ENCODE results near the gene KIAA0408. TPM values are rescaled to one million over a fixed set of nuclear protein-coding genes. Genes with fewer than 3 reads are reported as not detected.

Gene KIAA0408
- total and polyA plus RNA-seq, 3 donors from 2014 or later: 3.3 to 11.2 (median 4.1) TPM

- WGBS, 2 donors: 54 to 63% methylated on average over 2 of the region's 2 CpGs
- H3K27ac ChIP-seq: no peak overlapping the region
- DNase-seq: no peak
- no peak for TF ChIP-seq POLR2A (IDR thresholded peaks at IDR 0.05)
- TF ChIP-seq, protein P1, sequence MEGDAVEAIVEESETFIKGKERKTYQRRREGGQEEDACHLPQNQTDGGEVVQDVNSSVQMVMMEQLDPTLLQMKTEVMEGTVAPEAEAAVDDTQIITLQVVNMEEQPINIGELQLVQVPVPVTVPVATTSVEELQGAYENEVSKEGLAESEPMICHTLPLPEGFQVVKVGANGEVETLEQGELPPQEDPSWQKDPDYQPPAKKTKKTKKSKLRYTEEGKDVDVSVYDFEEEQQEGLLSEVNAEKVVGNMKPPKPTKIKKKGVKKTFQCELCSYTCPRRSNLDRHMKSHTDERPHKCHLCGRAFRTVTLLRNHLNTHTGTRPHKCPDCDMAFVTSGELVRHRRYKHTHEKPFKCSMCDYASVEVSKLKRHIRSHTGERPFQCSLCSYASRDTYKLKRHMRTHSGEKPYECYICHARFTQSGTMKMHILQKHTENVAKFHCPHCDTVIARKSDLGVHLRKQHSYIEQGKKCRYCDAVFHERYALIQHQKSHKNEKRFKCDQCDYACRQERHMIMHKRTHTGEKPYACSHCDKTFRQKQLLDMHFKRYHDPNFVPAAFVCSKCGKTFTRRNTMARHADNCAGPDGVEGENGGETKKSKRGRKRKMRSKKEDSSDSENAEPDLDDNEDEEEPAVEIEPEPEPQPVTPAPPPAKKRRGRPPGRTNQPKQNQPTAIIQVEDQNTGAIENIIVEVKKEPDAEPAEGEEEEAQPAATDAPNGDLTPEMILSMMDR (IDR thresholded peaks at IDR 0.05): peak in 1 of 3 experiments; percentile 20
- no peak overlapping the region for H3K4me3 ChIP-seq
- intact Hi-C loops (cut with DNase I; ENCODE audit: low total_unique reads): loop anchor here (10.0 kb wide), 1 partner anchor 72 kb away; no protein-coding TSS in a partner anchor
- H3K36me3 ChIP-seq (ENCODE audit: low read depth, missing control alignments): no peaks in the 10 kb centered on the region
- no peaks in the 10 kb centered on the region for H3K27me3 ChIP-seq
- H3K4me1 ChIP-seq: no peaks in the 10 kb centered on the region
- no peaks in the 10 kb centered on the region for H3K9me3 ChIP-seq
These were observed 3.2 kb upstream of the KIAA0408 start for GRCh38 chr6:127462376-127462775.

DNA sequence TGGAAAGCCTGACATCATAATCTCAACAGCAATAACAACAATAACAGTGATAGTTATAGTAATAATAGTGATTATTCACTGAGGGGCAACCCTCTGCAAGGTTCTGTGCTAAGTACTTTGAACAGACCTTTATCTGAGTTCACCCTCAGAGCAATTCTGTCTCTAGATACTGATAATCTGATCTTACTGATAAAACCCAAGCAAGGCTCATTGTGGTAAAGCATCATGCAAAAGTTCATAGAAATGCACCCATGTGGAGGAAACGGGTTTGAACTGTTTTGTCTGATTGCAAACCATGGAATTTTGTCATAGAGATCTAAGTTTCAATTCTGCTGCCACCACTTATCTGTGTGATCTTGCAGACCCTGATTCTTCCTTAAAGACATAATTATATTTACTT is 1.3 kb upstream of the KIAA0408 start:
- 83 to 91% methylated on average over 1 of the region's 1 CpG for WGBS, 2 donors
- intact Hi-C loops (cut with DNase I; ENCODE audit: low total_unique reads): loop anchor here (10.0 kb wide), 1 partner anchor 74 kb away; no protein-coding TSS in a partner anchor
- H3K27me3 ChIP-seq: no peaks in the 10 kb centered on the region
- no peak overlapping the region for H3K4me3 ChIP-seq
- no peak for DNase-seq
- no peak overlapping the region for H3K27ac ChIP-seq
- H3K4me1 ChIP-seq: no peaks in the 10 kb centered on the region
- no peak for TF ChIP-seq POLR2A (IDR thresholded peaks at IDR 0.05)
- TF ChIP-seq, protein P1 (IDR thresholded peaks at IDR 0.05): no peak
- H3K36me3 ChIP-seq (ENCODE audit: low read depth, missing control alignments): no peaks in the 10 kb centered on the region
- no peaks in the 10 kb centered on the region for H3K9me3 ChIP-seq

GRCh38 chr6:127458817-127459216 is 372 bp downstream of the KIAA0408 start:
- peak; percentile 69 for DNase-seq
- H3K36me3 ChIP-seq (ENCODE audit: low read depth, missing control alignments): no peaks in the 10 kb centered on the region
- no peaks in the 10 kb centered on the region for H3K9me3 ChIP-seq
- intact Hi-C loops (cut with DNase I; ENCODE audit: low total_unique reads): no loop called here
- no peak overlapping the region for H3K4me3 ChIP-seq
- H3K4me1 ChIP-seq: no peaks in the 10 kb centered on the region
- TF ChIP-seq POLR2A (IDR thresholded peaks at IDR 0.05): no peak
- TF ChIP-seq, protein P1 (IDR thresholded peaks at IDR 0.05): no peak
- WGBS, 2 donors: 48 to 59% methylated on average over 4 of the region's 4 CpGs
- peak overlapping the region; percentile 46 to 78 for H3K27ac ChIP-seq
- no peaks in the 10 kb centered on the region for H3K27me3 ChIP-seq

DNA sequence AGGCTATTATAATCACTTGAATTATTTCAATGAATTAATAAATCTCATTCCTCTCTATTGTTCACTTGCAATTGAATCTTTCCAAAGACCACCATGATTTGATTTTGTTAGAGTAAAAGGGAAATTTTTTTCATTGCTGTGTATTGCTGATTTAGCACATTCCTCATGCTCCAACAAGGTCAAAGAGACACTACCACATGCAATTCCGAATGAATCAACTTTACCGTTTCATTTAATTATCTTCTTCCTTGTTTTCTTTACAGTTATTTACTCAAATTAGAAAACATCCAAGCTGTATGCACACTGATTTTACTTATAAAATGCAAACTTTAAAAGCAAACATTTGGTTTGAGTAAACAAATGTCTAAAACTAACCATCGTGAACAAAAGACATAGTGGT is 967 bp downstream of the KIAA0408 start:
- WGBS, 2 donors: 49 to 53% methylated on average over 3 of the region's 3 CpGs
- Histone ChIP-seq H3K27ac (peak overlapping the region in 1 of 2 donors; percentile 78), H3K4me3 (no peak overlapping the region), H3K36me3 (ENCODE audit: low read depth, missing control alignments) (no peaks in the 10 kb centered on the region), H3K27me3 (no peaks in the 10 kb centered on the region), H3K4me1 (no peaks in the 10 kb centered on the region), H3K9me3 (no peaks in the 10 kb centered on the region)
- intact Hi-C loops (cut with DNase I; ENCODE audit: low total_unique reads): no loop called here
- TF ChIP-seq, protein P1 (IDR thresholded peaks at IDR 0.05): no peak
- no peak for TF ChIP-seq POLR2A (IDR thresholded peaks at IDR 0.05)
- DNase-seq: no peak

DNA sequence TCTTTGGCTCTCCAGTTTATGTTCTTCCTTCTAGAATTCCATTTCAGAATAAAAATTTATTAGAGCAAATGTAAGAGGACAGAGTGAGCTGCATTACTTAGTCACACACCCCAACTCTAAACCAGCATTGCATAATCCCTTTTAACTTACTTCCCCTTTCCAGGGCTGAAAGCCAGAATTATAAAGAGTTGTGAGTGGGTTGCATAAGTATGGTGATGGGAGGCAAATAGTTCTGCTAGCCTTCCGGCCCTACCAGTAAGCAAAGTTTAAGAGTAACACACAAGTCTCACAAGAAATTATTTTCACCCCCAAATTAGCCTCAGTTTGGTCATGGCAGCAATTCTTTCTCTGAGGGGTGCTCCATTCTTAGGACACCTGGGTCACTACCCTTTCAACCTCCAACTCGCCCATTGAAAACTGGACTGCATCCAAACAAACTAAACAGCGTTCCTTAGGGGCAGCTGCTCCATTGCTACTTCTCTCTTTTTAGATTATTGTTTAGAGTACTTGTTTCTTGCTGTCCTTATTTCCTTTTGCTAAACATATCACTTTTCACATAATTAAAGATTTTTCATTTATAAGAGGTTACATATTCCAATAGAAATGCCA is 1.6 kb downstream of the KIAA0408 start:
- H3K27ac ChIP-seq: peak overlapping the region in 1 of 2 donors; percentile 78
- no peaks in the 10 kb centered on the region for H3K36me3 ChIP-seq (ENCODE audit: low read depth, missing control alignments)
- intact Hi-C loops (cut with DNase I; ENCODE audit: low total_unique reads): no loop called here
- WGBS, 2 donors: 50 to 51% methylated on average over 3 of the region's 3 CpGs
- no peaks in the 10 kb centered on the region for H3K4me1 ChIP-seq
- H3K9me3 ChIP-seq: no peaks in the 10 kb centered on the region
- no peak overlapping the region for H3K4me3 ChIP-seq
- no peaks in the 10 kb centered on the region for H3K27me3 ChIP-seq
- DNase-seq: no peak
- TF ChIP-seq, protein P1 (IDR thresholded peaks at IDR 0.05): no peak

Data from testis (tissue), 3 donors.